Measurements from ENCODE around the gene RNF215.

The RNF215 gene

GRCh38 chr22:30386960-30387827 lies at the start of gene RNF215:
Gene RNF215, minus strand, starts transcription at chr22:30387411. Its CDS starts 98 bp downstream, at chr22:30387313.
- in situ Hi-C loops (cut with MboI; ENCODE audit: low pct_unique_long_range_greater_than_20kb, low sequenced_read_pairs), result loop anchor here (25.0 kb wide), 1 partner anchor 275 kb away; no protein-coding TSS in a partner anchor
- DNase-seq, result peak; percentile 76

GRCh38 chr22:30436196-30436595 lies 49.0 kb upstream of the RNF215 start:
- in situ Hi-C loops (cut with MboI; ENCODE audit: low pct_unique_long_range_greater_than_20kb, low sequenced_read_pairs), result no loop called here
- DNase-seq, result no peak

GRCh38 chr22:30435674-30436126 lies 48.5 kb upstream of the RNF215 start:
- in situ Hi-C loops (cut with MboI; ENCODE audit: low pct_unique_long_range_greater_than_20kb, low sequenced_read_pairs), result no loop called here
- no peak for DNase-seq

- DNase-seq, result no peak
- in situ Hi-C loops (cut with MboI; ENCODE audit: low pct_unique_long_range_greater_than_20kb, low sequenced_read_pairs), result no loop called here
Observed at GRCh38 chr22:30434843-30435242, 47.6 kb upstream of the RNF215 start.

GRCh38 chr22:30433773-30434172 lies 46.6 kb upstream of the RNF215 start:
- DNase-seq, result no peak
- in situ Hi-C loops (cut with MboI; ENCODE audit: low pct_unique_long_range_greater_than_20kb, low sequenced_read_pairs), result no loop called here

- in situ Hi-C loops (cut with MboI; ENCODE audit: low pct_unique_long_range_greater_than_20kb, low sequenced_read_pairs), result no loop called here
- no peak for DNase-seq
Observed at GRCh38 chr22:30433227-30433626, 46.0 kb upstream of the RNF215 start.

GRCh38 chr22:30432520-30432919 lies 45.3 kb upstream of the RNF215 start:
- in situ Hi-C loops (cut with MboI; ENCODE audit: low pct_unique_long_range_greater_than_20kb, low sequenced_read_pairs), result no loop called here
- DNase-seq, result no peak

- no peak for DNase-seq
- in situ Hi-C loops (cut with MboI; ENCODE audit: low pct_unique_long_range_greater_than_20kb, low sequenced_read_pairs), result no loop called here
Observed at GRCh38 chr22:30432096-30432495, 44.9 kb upstream of the RNF215 start.

- in situ Hi-C loops (cut with MboI; ENCODE audit: low pct_unique_long_range_greater_than_20kb, low sequenced_read_pairs), result no loop called here
- no peak for DNase-seq
Observed at GRCh38 chr22:30430933-30431332, 43.7 kb upstream of the RNF215 start.

- DNase-seq, result no peak
- in situ Hi-C loops (cut with MboI; ENCODE audit: low pct_unique_long_range_greater_than_20kb, low sequenced_read_pairs), result no loop called here
Observed at GRCh38 chr22:30429887-30430286, 42.7 kb upstream of the RNF215 start.

GRCh38 chr22:30427871-30428270 lies 40.7 kb upstream of the RNF215 start:
- no peak for DNase-seq
- in situ Hi-C loops (cut with MboI; ENCODE audit: low pct_unique_long_range_greater_than_20kb, low sequenced_read_pairs), result no loop called here

- in situ Hi-C loops (cut with MboI; ENCODE audit: low pct_unique_long_range_greater_than_20kb, low sequenced_read_pairs), result no loop called here
Observed at GRCh38 chr22:30426388-30427353, 39.5 kb upstream of the RNF215 start.

GRCh38 chr22:30425616-30426387 lies 38.6 kb upstream of the RNF215 start, which contains the start of gene MTFP1:
Gene MTFP1, plus strand, starts transcription at chr22:30425768. Its CDS starts 112 bp downstream, at chr22:30425880.
- peak; percentile 75 for DNase-seq
- in situ Hi-C loops (cut with MboI; ENCODE audit: low pct_unique_long_range_greater_than_20kb, low sequenced_read_pairs), result no loop called here

More at GRCh38 chr22:30426388-30427353, 39.5 kb upstream of the RNF215 start:
- DNase-seq, result peak; percentile 86

GRCh38 chr22:30425327-30425615 lies 38.1 kb upstream of the RNF215 start:
- no peak for DNase-seq
- in situ Hi-C loops (cut with MboI; ENCODE audit: low pct_unique_long_range_greater_than_20kb, low sequenced_read_pairs), result no loop called here

- in situ Hi-C loops (cut with MboI; ENCODE audit: low pct_unique_long_range_greater_than_20kb, low sequenced_read_pairs), result no loop called here
- no peak for DNase-seq
Observed at GRCh38 chr22:30424534-30425326, 37.5 kb upstream of the RNF215 start.

GRCh38 chr22:30423959-30424533 lies 36.8 kb upstream of the RNF215 start:
- in situ Hi-C loops (cut with MboI; ENCODE audit: low pct_unique_long_range_greater_than_20kb, low sequenced_read_pairs), result no loop called here
- peak; percentile 100 for DNase-seq

GRCh38 chr22:30423301-30423958 lies 36.2 kb upstream of the RNF215 start:
- in situ Hi-C loops (cut with MboI; ENCODE audit: low pct_unique_long_range_greater_than_20kb, low sequenced_read_pairs), result no loop called here
- DNase-seq, result no peak
